Measurements from ENCODE around the gene RIOK3.
"Not testable (repeated sequence)": the region's sequence is repeated elsewhere in the genome, so short reads cannot be mapped to it uniquely, and the experiment has no call there.

Gene RIOK3

DNA sequence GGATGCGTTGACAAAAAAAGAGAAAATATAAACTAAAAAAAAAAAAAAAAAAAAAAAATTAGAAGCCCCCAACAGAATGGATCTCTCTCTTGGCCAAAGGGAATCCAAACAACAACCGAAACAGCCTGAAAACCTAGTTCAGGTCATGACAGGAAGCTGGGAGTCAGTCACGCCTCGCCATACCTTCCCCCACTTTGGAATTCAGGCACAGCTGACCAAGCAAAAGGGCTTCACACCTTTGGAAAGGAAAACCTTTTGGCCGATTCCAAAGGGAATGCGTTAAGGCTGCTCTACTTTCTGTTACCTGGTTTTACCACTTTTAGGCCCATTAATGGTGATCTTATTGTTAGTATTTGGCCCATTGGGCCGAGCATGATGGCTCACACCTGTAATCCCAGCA, 32.3 kb downstream of the RIOK3 start:
- TF ChIP-seq, protein P1, sequence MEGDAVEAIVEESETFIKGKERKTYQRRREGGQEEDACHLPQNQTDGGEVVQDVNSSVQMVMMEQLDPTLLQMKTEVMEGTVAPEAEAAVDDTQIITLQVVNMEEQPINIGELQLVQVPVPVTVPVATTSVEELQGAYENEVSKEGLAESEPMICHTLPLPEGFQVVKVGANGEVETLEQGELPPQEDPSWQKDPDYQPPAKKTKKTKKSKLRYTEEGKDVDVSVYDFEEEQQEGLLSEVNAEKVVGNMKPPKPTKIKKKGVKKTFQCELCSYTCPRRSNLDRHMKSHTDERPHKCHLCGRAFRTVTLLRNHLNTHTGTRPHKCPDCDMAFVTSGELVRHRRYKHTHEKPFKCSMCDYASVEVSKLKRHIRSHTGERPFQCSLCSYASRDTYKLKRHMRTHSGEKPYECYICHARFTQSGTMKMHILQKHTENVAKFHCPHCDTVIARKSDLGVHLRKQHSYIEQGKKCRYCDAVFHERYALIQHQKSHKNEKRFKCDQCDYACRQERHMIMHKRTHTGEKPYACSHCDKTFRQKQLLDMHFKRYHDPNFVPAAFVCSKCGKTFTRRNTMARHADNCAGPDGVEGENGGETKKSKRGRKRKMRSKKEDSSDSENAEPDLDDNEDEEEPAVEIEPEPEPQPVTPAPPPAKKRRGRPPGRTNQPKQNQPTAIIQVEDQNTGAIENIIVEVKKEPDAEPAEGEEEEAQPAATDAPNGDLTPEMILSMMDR (IDR thresholded peaks at IDR 0.05; ENCODE audit: extremely low read depth, missing control alignments): no peak
- no peak for DNase-seq (ENCODE audit: low spot score)

DNA sequence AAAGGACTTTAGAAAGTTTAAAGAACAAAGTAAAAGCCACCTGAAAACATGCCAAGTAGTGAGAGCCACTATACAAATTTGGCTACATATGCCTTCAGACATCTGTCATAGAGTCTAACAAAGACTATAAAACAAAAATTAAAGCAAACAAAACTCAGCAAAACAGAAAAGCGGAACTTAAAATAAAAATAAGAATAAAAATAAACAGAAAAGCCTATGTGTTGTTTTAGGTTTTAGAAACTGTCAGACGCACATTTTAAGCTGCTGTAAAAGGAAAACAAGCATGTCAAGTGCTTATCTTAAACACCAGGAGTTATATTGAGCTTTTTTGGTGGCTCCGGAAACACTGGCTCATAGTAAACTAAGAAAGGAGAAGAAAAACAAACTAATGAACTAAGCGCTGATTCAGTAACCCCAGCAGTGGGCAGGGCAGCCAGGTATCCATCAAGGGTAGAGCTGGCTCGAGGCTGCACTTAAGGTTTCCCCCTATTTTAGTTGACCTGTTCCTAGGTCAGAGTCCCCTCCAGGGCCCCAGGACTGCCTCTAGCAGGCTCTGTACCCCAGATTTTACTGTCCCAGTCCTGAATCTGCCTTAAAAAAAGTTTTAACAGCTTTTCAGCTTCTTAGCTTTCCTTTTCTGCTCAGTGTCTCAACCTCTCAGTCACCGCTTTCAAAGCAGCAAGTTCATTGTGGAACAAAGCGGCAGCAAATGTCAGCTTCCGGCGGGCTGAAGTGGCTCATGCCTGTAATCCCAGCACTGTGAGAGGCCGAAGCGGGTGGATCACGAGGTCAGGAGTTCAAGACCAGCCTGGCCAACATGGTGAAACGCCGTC, 34.9 kb downstream of the RIOK3 start:
- peak; percentile 34 for DNase-seq (ENCODE audit: low spot score)
- TF ChIP-seq, protein P1 (IDR thresholded peaks at IDR 0.05; ENCODE audit: extremely low read depth, missing control alignments): no peak

DNA sequence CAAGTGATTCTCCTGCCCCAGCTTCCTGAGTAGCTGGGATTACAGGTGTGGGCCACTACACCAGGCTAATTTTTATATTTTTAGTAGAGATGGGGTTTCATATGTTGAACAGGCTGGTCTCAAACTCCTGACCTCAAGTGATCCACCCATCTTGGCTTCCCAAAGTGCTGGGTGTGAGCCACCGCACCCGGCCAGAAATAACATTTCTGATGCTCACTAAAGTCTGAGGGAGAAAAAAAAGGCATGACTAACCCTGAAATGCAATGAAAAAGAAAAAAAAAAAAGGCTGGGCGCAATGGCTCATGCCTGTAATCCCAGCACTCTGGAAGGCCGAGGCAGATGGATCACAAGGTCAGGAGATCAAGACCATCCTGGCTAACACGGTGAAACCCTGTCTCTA, 36.5 kb downstream of the RIOK3 start:
- DNase-seq (ENCODE audit: low spot score): not testable (repeated sequence)

DNA sequence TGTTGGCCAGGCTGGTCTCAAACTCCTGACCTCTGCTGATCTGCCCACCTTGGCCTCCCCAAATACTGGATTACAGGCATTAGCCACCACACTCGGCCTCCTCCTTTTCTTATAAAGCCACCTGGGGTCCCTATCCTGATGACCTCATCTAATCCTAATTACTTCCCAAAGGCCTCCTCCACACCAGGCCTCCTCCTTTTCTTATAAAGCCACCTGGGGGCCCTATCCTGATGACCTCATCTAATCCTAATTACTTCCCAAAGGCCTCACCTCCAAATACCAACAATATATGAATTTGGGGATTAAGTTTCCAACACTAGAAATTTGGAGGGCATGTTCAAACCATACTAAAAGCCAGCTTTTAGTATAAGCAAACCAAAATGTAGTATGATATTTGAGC, 40.6 kb downstream of the RIOK3 start:
- no peak for DNase-seq (ENCODE audit: low spot score)
- TF ChIP-seq, protein P1 (IDR thresholded peaks at IDR 0.05; ENCODE audit: extremely low read depth, missing control alignments): no peak

DNA sequence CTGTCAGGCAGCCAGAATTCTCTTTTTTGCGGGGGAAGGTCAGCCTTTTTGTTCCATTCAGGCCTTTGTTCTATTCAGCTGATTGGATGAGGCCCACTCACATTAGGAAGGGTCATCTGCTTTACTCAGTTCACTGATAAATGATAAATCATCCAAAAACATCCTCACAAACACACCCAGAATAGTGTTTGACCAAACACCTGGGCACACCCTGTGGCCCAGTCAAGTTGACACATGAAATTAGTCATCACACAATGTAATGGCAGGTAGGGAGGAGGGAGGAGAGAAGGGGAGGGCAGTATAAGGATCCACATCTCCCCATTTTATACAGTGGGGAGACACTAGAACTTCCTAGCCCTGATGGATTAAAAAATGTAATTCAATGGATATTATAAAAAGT, 41.9 kb downstream of the RIOK3 start:
- DNase-seq (ENCODE audit: low spot score): no peak
- TF ChIP-seq, protein P1 (IDR thresholded peaks at IDR 0.05; ENCODE audit: extremely low read depth, missing control alignments): no peak

DNA sequence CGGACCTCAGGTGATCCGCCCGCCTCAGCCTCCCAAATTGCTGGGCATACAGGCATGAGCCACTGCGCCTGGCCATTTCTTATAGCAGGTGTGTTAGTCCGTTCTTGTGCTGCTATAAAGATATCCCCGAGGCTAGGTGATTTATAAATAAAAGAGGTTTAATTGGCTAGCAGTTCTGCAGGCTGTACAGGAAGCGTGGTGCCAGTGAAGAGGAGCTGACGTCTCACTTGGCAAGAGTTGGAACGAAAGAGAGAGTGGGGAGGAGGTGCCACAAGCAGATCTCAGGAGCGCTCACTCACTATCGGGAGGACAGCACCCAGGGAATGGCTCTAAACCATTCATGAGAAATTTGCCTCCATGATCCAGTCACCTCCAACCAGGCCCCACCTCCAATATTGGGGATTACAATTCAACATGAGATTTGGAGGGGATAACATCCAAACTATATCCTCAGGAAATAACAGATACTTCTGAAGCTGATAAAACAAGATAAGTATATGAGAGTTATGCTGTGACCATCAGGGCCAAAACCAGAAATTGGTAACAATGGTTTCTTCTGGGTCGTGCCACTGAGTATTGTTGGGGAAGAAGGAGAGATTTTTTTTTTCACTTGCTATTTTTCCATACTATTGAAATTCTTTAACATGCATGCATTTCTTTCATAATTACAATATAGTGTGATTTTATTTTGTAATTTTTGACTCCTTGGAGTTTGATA, 42.8 kb downstream of the RIOK3 start:
- no peak for DNase-seq (ENCODE audit: low spot score)
- TF ChIP-seq, protein P1 (IDR thresholded peaks at IDR 0.05; ENCODE audit: extremely low read depth, missing control alignments): no peak

DNA sequence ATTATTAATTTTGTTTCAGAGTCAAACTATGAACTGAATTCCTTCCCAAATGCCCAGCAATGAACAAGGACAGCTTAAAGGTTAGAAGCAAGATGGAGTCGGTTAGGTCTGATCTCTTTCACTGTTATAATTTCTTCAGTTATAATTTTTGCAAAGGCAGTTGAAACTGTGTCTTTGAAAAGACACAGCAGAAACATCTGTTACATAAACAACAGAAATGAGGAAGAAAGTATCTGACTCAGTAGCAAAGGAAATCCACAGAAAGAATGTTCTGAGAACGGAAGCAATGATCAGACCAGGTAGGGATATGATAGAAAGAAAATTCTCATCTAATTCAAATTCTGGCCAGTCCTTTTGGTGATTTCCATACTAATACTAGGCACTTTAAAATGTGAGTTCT, 45.0 kb downstream of the RIOK3 start:
- TF ChIP-seq, protein P1 (IDR thresholded peaks at IDR 0.05; ENCODE audit: extremely low read depth, missing control alignments): no peak

More for the DNA sequence above, 45.0 kb downstream of the RIOK3 start:
- no peak for DNase-seq (ENCODE audit: low spot score)
